ENCODE results near the gene POLR1A. TPM values are rescaled to one million over a fixed set of nuclear protein-coding genes. Genes with fewer than 3 reads are reported as not detected.
A peak's percentile ranks its signal among the peaks of the same experiment; 100 is the strongest.

Gene POLR1A
- polyA plus RNA-seq, 4 donors, result 1.4 to 12.6 (median 5.4) TPM

GRCh38 chr2:86001326-86001725 is 104.4 kb downstream of the POLR1A start:
- DNase-seq (peak in 1 of 2 donors; percentile 38), FAIRE-seq (no peak)
- H3K4me1 ChIP-seq (ENCODE audit: control insufficient read depth in 3 of 3, insufficient read depth in 2 of 3, low read depth in 1 of 3, low read length in 2 of 3), result peaks cover 0 to 20% (median 15%) of the 10 kb centered on the region in 3 donors
- peaks cover 0 to 18% of the 10 kb centered on the region in 2 donors for H3K9me3 ChIP-seq (ENCODE audit: control insufficient read depth in 2 of 2, insufficient read depth in 1 of 2, low read depth in 1 of 2, low read length in 1 of 2)
- H3K4me3 ChIP-seq (ENCODE audit: low read depth in 1 of 3, low read length in 3 of 3), result no peak overlapping the region
- H3K36me3 ChIP-seq (ENCODE audit: control insufficient read depth in 3 of 3, insufficient read depth in 2 of 3, low read depth in 1 of 3, low read length in 3 of 3), result no peaks in the 10 kb centered on the region
- H3K27me3 ChIP-seq (ENCODE audit: control insufficient read depth in 3 of 3, insufficient read depth in 3 of 3, low read length in 3 of 3), result no peaks in the 10 kb centered on the region
- H3K27ac ChIP-seq (ENCODE audit: low read depth in 1 of 3, low read length in 2 of 3), result no peak overlapping the region
- 95 to 100% (median 97%) methylated on average over 1 of the region's 1 CpG for WGBS, 3 donors

DNA sequence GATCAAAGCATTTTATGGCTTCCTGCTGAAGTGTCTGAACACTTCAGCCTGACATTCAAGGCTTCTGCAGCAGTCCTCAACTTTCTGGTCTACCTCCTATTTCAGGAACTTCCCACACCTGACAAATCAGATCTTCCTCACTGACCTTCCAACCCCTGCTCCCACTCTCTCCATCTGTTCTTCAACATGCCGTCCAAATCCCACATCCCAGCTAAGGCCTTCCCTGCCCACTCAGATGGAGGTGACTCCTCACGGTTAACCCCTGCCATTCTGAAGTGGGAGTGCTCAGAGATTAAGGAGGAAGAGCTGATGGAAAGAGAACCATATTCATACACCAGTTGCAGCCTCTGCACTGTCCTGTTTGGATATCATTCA is 104.8 kb downstream of the POLR1A start:
- Histone ChIP-seq H3K27ac (ENCODE audit: low read depth in 1 of 3, low read length in 2 of 3) (peak overlapping the region in 1 of 3 donors; percentile 14), H3K27me3 (ENCODE audit: control insufficient read depth in 3 of 3, insufficient read depth in 3 of 3, low read length in 3 of 3) (no peaks in the 10 kb centered on the region), H3K9me3 (ENCODE audit: control insufficient read depth in 2 of 2, insufficient read depth in 1 of 2, low read depth in 1 of 2, low read length in 1 of 2) (peaks cover 0 to 16% of the 10 kb centered on the region in 2 donors), H3K36me3 (ENCODE audit: control insufficient read depth in 3 of 3, insufficient read depth in 2 of 3, low read depth in 1 of 3, low read length in 3 of 3) (no peaks in the 10 kb centered on the region), H3K4me1 (ENCODE audit: control insufficient read depth in 3 of 3, insufficient read depth in 2 of 3, low read depth in 1 of 3, low read length in 2 of 3) (peaks cover 0 to 20% (median 15%) of the 10 kb centered on the region in 3 donors), H3K4me3 (ENCODE audit: low read depth in 1 of 3, low read length in 3 of 3) (no peak overlapping the region)
- no peak for DNase-seq
- 74 to 84% (median 76%) methylated on average over 2 of the region's 2 CpGs for WGBS, 3 donors
- FAIRE-seq, result no peak

- Histone ChIP-seq H3K36me3 (ENCODE audit: control insufficient read depth in 3 of 3, insufficient read depth in 2 of 3, low read depth in 1 of 3, low read length in 3 of 3) (no peaks in the 10 kb centered on the region), H3K9me3 (ENCODE audit: control insufficient read depth in 2 of 2, insufficient read depth in 1 of 2, low read depth in 1 of 2, low read length in 1 of 2) (peaks cover 0 to 11% of the 10 kb centered on the region in 2 donors), H3K27ac (ENCODE audit: low read depth in 1 of 3, low read length in 2 of 3) (peak overlapping the region in 1 of 3 donors; percentile 86), H3K4me3 (ENCODE audit: low read depth in 1 of 3, low read length in 3 of 3) (no peak overlapping the region), H3K27me3 (ENCODE audit: control insufficient read depth in 3 of 3, insufficient read depth in 3 of 3, low read length in 3 of 3) (no peaks in the 10 kb centered on the region), H3K4me1 (ENCODE audit: control insufficient read depth in 3 of 3, insufficient read depth in 2 of 3, low read depth in 1 of 3, low read length in 2 of 3) (peaks cover 0 to 20% (median 15%) of the 10 kb centered on the region in 3 donors)
- DNase-seq, result no peak
- WGBS, 3 donors, result 79 to 87% (median 80%) methylated on average over 10 of the region's 10 CpGs
- no peak for FAIRE-seq
Observed at GRCh38 chr2:86000131-86000937, 105.4 kb downstream of the POLR1A start.

DNA sequence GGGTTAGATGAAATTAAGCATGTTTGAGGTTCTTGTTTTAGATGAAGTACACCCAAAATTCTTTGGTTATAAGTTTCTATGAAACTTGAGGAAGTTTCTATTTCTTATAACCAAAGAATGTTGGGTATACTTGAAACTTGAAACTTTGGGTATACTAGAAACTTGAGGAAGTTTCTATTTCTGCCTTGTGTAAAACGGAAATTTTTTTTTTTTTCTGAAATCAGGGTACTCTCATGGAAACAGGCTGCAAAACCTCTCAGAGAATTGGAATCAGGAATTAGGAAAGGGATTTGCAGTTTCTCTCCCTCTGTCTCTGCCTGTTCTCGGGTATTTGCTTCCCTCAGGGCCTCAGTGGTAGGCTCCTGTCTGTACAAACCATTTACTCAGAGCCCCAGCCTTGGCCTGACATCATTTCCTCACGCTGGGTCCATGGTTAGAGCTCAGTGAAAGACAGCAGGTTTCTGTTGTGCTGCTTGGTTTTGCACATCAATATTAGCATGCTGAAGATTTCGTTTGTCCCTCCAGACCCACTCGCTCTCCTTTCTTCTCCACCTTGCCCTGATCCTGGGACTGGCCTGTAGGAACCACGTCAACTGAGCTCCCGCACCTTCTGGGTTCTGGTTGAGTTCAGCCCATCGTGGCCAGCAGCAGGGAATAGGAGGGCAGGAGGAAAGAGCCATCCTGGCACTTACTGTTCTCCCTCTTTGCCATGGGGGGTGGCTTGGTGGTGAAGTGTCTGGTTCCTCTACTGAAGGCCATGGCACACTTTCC is 106.4 kb downstream of the POLR1A start:
- H3K4me1 ChIP-seq (ENCODE audit: control insufficient read depth in 3 of 3, insufficient read depth in 2 of 3, low read depth in 1 of 3, low read length in 2 of 3), result peaks cover 2 to 22% (median 15%) of the 10 kb centered on the region in 3 donors
- DNase-seq, result peak in 1 of 2 donors; percentile 39
- H3K4me3 ChIP-seq (ENCODE audit: low read depth in 1 of 3, low read length in 3 of 3), result no peak overlapping the region
- H3K27me3 ChIP-seq (ENCODE audit: control insufficient read depth in 3 of 3, insufficient read depth in 3 of 3, low read length in 3 of 3), result no peaks in the 10 kb centered on the region
- no peaks in the 10 kb centered on the region for H3K36me3 ChIP-seq (ENCODE audit: control insufficient read depth in 3 of 3, insufficient read depth in 2 of 3, low read depth in 1 of 3, low read length in 3 of 3)
- 58 to 65% (median 62%) methylated on average over 8 of the region's 8 CpGs for WGBS, 3 donors
- FAIRE-seq, result no peak
- H3K9me3 ChIP-seq (ENCODE audit: control insufficient read depth in 2 of 2, insufficient read depth in 1 of 2, low read depth in 1 of 2, low read length in 1 of 2), result peaks cover 0 to 5% of the 10 kb centered on the region in 2 donors
- H3K27ac ChIP-seq (ENCODE audit: low read depth in 1 of 3, low read length in 2 of 3), result peak overlapping the region; percentile 69 to 86 (median 78)

- H3K9me3 ChIP-seq (ENCODE audit: control insufficient read depth in 2 of 2, insufficient read depth in 1 of 2, low read depth in 1 of 2, low read length in 1 of 2), result peaks cover 0 to 5% of the 10 kb centered on the region in 2 donors
- H3K27me3 ChIP-seq (ENCODE audit: control insufficient read depth in 3 of 3, insufficient read depth in 3 of 3, low read length in 3 of 3), result no peaks in the 10 kb centered on the region
- FAIRE-seq (no peak), DNase-seq (peak in 1 of 2 donors; percentile 16)
- peaks cover 2 to 24% (median 15%) of the 10 kb centered on the region in 3 donors for H3K4me1 ChIP-seq (ENCODE audit: control insufficient read depth in 3 of 3, insufficient read depth in 2 of 3, low read depth in 1 of 3, low read length in 2 of 3)
- H3K27ac ChIP-seq (ENCODE audit: low read depth in 1 of 3, low read length in 2 of 3), result peak overlapping the region; percentile 57 to 83 (median 69)
- 41 to 50% (median 45%) methylated on average over 18 of the region's 18 CpGs for WGBS, 3 donors
- no peaks in the 10 kb centered on the region for H3K36me3 ChIP-seq (ENCODE audit: control insufficient read depth in 3 of 3, insufficient read depth in 2 of 3, low read depth in 1 of 3, low read length in 3 of 3)
- H3K4me3 ChIP-seq (ENCODE audit: low read depth in 1 of 3, low read length in 3 of 3), result no peak overlapping the region
Observed at GRCh38 chr2:85998071-85998991, 107.4 kb downstream of the POLR1A start.

- WGBS, 3 donors, result 75 to 91% (median 87%) methylated on average over 6 to 7 of the region's 7 CpGs
- Histone ChIP-seq H3K27me3 (ENCODE audit: control insufficient read depth in 3 of 3, insufficient read depth in 3 of 3, low read length in 3 of 3) (no peaks in the 10 kb centered on the region), H3K9me3 (ENCODE audit: control insufficient read depth in 2 of 2, insufficient read depth in 1 of 2, low read depth in 1 of 2, low read length in 1 of 2) (peaks cover 0 to 5% of the 10 kb centered on the region in 2 donors), H3K4me1 (ENCODE audit: control insufficient read depth in 3 of 3, insufficient read depth in 2 of 3, low read depth in 1 of 3, low read length in 2 of 3) (peaks cover 2 to 24% (median 15%) of the 10 kb centered on the region in 3 donors), H3K36me3 (ENCODE audit: control insufficient read depth in 3 of 3, insufficient read depth in 2 of 3, low read depth in 1 of 3, low read length in 3 of 3) (no peaks in the 10 kb centered on the region), H3K4me3 (ENCODE audit: low read depth in 1 of 3, low read length in 3 of 3) (no peak overlapping the region), H3K27ac (ENCODE audit: low read depth in 1 of 3, low read length in 2 of 3) (peak overlapping the region in 2 of 3 donors; percentile 9 to 39)
- FAIRE-seq (no peak), DNase-seq (no peak)
Observed at GRCh38 chr2:85997017-85997970, 108.4 kb downstream of the POLR1A start.

DNA sequence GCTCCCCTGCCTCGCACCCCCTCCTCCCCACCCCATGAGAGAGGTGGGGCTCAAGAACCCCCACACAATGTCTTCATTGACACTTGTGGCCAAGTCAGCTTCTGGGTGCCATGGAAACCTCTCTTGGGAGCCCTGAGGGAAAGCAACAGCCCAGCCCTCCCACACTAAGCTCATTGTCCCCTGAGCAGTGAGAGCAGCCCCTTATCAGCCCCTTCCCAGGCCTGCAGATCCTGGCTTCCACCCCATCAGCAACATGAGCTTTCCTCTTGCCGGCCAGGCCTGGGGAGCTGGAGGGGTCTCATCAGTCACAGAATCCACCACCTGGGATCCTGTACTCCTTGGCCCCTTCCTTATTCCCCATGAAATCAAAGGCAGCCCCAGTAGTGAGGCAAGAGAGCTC is 109.1 kb downstream of the POLR1A start:
- H3K4me1 ChIP-seq (ENCODE audit: control insufficient read depth in 3 of 3, insufficient read depth in 2 of 3, low read depth in 1 of 3, low read length in 2 of 3), result peaks cover 2 to 24% (median 15%) of the 10 kb centered on the region in 3 donors
- DNase-seq (no peak), FAIRE-seq (no peak)
- WGBS, 3 donors, result 79 to 93% (median 79%) methylated on average over 2 of the region's 2 CpGs
- H3K27ac ChIP-seq (ENCODE audit: low read depth in 1 of 3, low read length in 2 of 3), result peak overlapping the region in 1 of 3 donors; percentile 24
- no peak overlapping the region for H3K4me3 ChIP-seq (ENCODE audit: low read depth in 1 of 3, low read length in 3 of 3)
- H3K9me3 ChIP-seq (ENCODE audit: control insufficient read depth in 2 of 2, insufficient read depth in 1 of 2, low read depth in 1 of 2, low read length in 1 of 2), result peaks cover 0 to 5% of the 10 kb centered on the region in 2 donors
- no peaks in the 10 kb centered on the region for H3K36me3 ChIP-seq (ENCODE audit: control insufficient read depth in 3 of 3, insufficient read depth in 2 of 3, low read depth in 1 of 3, low read length in 3 of 3)
- no peaks in the 10 kb centered on the region for H3K27me3 ChIP-seq (ENCODE audit: control insufficient read depth in 3 of 3, insufficient read depth in 3 of 3, low read length in 3 of 3)

Data from small intestine (tissue), 7 donors.